ENCODE data around the gene SLC38A9.

SLC38A9 gene

DNA sequence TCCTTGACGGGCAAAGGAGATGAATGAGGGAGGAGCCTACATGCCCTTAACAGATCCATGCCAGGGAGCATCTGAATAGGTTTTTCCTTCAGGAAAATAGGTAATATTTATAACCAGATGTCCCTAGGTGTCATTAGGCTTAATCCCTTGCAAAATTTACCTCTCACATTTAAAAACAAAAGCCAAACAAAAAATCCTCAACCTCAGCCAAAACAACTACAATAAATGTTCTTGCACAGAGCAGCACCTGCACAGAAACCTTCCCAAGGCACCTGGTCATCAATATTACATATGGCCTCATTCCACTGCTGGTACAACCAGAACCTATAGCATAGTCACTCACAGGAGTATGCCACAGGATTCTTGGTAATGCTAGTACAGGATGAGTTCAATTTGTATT lies 30.1 kb downstream of the SLC38A9 start:
- no peak overlapping the region for H3K9ac ChIP-seq (ENCODE audit: low read depth, low read length)
- ATAC-seq (ENCODE audit: insufficient read depth, low read depth) (no peak), DNase-seq (no peak)
- no peaks in the 10 kb centered on the region for H3K9me3 ChIP-seq (ENCODE audit: insufficient read depth, low read length, severe bottlenecking)
- H3K4me1 ChIP-seq (ENCODE audit: insufficient read depth, low read length): peaks cover 13% of the 10 kb centered on the region
- no peak overlapping the region for H2AFZ ChIP-seq (ENCODE audit: low read depth, low read length)
- no peaks in the 10 kb centered on the region for H3K79me2 ChIP-seq (ENCODE audit: insufficient read depth, low read length)
- no peaks in the 10 kb centered on the region for H3K36me3 ChIP-seq (ENCODE audit: insufficient read depth, low read length)
- no peak overlapping the region for H3K4me2 ChIP-seq (ENCODE audit: insufficient read depth, low read length)
- no peaks in the 10 kb centered on the region for H3K27me3 ChIP-seq (ENCODE audit: insufficient read depth, low read length, poor library complexity)
- H3K27ac ChIP-seq (ENCODE audit: low read length): no peak overlapping the region
- H3K4me3 ChIP-seq (ENCODE audit: low read depth in 1 of 2, low read length in 2 of 2): no peak overlapping the region
- no peaks in the 10 kb centered on the region for H4K20me1 ChIP-seq (ENCODE audit: insufficient read depth, low read length)
- no peak for TF ChIP-seq EZH2 (IDR thresholded peaks at IDR 0.05; ENCODE audit: borderline replicate concordance, low read depth, low read length, severe bottlenecking)
- TF ChIP-seq, protein P1, sequence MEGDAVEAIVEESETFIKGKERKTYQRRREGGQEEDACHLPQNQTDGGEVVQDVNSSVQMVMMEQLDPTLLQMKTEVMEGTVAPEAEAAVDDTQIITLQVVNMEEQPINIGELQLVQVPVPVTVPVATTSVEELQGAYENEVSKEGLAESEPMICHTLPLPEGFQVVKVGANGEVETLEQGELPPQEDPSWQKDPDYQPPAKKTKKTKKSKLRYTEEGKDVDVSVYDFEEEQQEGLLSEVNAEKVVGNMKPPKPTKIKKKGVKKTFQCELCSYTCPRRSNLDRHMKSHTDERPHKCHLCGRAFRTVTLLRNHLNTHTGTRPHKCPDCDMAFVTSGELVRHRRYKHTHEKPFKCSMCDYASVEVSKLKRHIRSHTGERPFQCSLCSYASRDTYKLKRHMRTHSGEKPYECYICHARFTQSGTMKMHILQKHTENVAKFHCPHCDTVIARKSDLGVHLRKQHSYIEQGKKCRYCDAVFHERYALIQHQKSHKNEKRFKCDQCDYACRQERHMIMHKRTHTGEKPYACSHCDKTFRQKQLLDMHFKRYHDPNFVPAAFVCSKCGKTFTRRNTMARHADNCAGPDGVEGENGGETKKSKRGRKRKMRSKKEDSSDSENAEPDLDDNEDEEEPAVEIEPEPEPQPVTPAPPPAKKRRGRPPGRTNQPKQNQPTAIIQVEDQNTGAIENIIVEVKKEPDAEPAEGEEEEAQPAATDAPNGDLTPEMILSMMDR (IDR thresholded peaks at IDR 0.05; ENCODE audit: borderline replicate concordance, extremely low read depth, low read length, poor library complexity, severe bottlenecking): no peak

DNA sequence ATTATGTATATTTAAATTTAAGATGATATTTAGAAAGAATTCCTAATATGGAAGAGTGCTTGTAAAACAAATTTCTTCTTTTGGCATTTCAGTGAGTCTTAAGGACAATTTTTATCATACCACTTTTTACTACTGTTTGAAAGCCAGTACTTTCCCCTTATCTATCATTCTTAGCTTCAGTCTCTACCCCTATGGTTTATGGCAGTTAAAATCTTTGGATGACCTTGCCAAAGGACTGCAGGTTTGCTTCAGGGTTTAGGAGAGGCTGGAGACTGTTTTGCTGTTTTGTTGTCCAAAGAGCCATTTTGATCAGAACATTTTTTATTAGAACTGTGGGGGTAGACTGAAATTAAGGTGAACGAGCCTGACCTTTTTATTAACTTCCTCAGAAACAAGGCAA lies 30.8 kb downstream of the SLC38A9 start:
- H3K27ac ChIP-seq (ENCODE audit: low read length): no peak overlapping the region

DNA sequence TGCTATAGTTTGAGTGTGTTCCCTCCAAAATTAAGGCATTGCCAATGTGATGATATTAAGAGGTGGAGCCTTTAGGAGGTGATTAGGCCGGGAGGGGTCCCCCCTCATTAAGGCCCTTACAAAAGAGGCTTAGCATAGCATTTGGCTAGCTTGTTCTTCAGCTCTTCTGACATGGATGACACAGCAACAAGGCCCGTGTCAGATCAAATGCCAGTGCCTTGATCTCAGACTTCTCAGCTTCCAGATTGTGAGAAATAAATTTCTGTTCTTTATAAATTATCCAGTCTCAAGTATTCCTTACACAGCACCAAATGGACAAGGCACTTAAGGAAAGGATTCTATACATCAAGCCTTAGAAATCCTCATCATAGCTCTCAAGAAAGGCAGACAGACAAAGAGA lies 31.8 kb downstream of the SLC38A9 start:
- Histone ChIP-seq H4K20me1 (ENCODE audit: insufficient read depth, low read length) (no peaks in the 10 kb centered on the region), H2AFZ (ENCODE audit: low read depth, low read length) (no peak overlapping the region), H3K36me3 (ENCODE audit: insufficient read depth, low read length) (no peaks in the 10 kb centered on the region), H3K4me1 (ENCODE audit: insufficient read depth, low read length) (peaks cover 13% of the 10 kb centered on the region), H3K27ac (ENCODE audit: low read length) (no peak overlapping the region), H3K27me3 (ENCODE audit: insufficient read depth, low read length, poor library complexity) (no peaks in the 10 kb centered on the region), H3K9ac (ENCODE audit: low read depth, low read length) (no peak overlapping the region), H3K79me2 (ENCODE audit: insufficient read depth, low read length) (no peaks in the 10 kb centered on the region), H3K9me3 (ENCODE audit: insufficient read depth, low read length, severe bottlenecking) (no peaks in the 10 kb centered on the region), H3K4me2 (ENCODE audit: insufficient read depth, low read length) (no peak overlapping the region), H3K4me3 (ENCODE audit: low read depth in 1 of 2, low read length in 2 of 2) (no peak overlapping the region)
- TF ChIP-seq EZH2 (IDR thresholded peaks at IDR 0.05; ENCODE audit: borderline replicate concordance, low read depth, low read length, severe bottlenecking): no peak
- TF ChIP-seq, protein P1 (IDR thresholded peaks at IDR 0.05; ENCODE audit: borderline replicate concordance, extremely low read depth, low read length, poor library complexity, severe bottlenecking): no peak
- DNase-seq (no peak), ATAC-seq (ENCODE audit: insufficient read depth, low read depth) (no peak)

More for the DNA sequence above, 30.8 kb downstream of the SLC38A9 start:
- Histone ChIP-seq H2AFZ (ENCODE audit: low read depth, low read length) (no peak overlapping the region), H3K9ac (ENCODE audit: low read depth, low read length) (no peak overlapping the region), H3K4me2 (ENCODE audit: insufficient read depth, low read length) (no peak overlapping the region), H3K4me3 (ENCODE audit: low read depth in 1 of 2, low read length in 2 of 2) (no peak overlapping the region), H3K79me2 (ENCODE audit: insufficient read depth, low read length) (no peaks in the 10 kb centered on the region), H3K27me3 (ENCODE audit: insufficient read depth, low read length, poor library complexity) (no peaks in the 10 kb centered on the region), H4K20me1 (ENCODE audit: insufficient read depth, low read length) (no peaks in the 10 kb centered on the region), H3K36me3 (ENCODE audit: insufficient read depth, low read length) (no peaks in the 10 kb centered on the region), H3K9me3 (ENCODE audit: insufficient read depth, low read length, severe bottlenecking) (no peaks in the 10 kb centered on the region), H3K4me1 (ENCODE audit: insufficient read depth, low read length) (peaks cover 13% of the 10 kb centered on the region)
- ATAC-seq (ENCODE audit: insufficient read depth, low read depth) (no peak), DNase-seq (no peak)
- TF ChIP-seq, protein P1 (IDR thresholded peaks at IDR 0.05; ENCODE audit: borderline replicate concordance, extremely low read depth, low read length, poor library complexity, severe bottlenecking): no peak

DNA sequence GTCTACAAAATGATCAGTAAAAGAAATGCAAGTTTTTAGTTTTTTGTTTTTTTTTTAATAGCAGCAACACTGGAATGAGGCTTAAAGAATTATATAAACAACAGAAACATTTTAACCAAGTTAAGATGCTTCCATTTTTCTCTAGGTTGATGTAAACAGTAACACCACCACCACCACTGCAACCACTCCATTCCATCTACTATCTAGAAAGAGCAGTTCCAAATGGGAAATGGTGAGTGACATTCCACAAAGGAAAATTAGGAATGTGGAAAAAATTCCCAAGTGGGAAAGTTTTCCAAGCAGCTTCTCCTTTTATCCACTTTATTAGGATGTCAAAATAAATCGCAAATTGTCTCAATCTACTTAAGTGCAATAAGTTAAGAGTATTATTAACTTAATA lies 32.6 kb downstream of the SLC38A9 start:
- H3K36me3 ChIP-seq (ENCODE audit: insufficient read depth, low read length): no peaks in the 10 kb centered on the region
- peaks cover 17% of the 10 kb centered on the region for H3K4me1 ChIP-seq (ENCODE audit: insufficient read depth, low read length)
- H3K9me3 ChIP-seq (ENCODE audit: insufficient read depth, low read length, severe bottlenecking): no peaks in the 10 kb centered on the region
- no peak overlapping the region for H3K4me3 ChIP-seq (ENCODE audit: low read depth in 1 of 2, low read length in 2 of 2)
- no peak for TF ChIP-seq EZH2 (IDR thresholded peaks at IDR 0.05; ENCODE audit: borderline replicate concordance, low read depth, low read length, severe bottlenecking)
- TF ChIP-seq, protein P1 (IDR thresholded peaks at IDR 0.05; ENCODE audit: borderline replicate concordance, extremely low read depth, low read length, poor library complexity, severe bottlenecking): no peak
- H3K79me2 ChIP-seq (ENCODE audit: insufficient read depth, low read length): no peaks in the 10 kb centered on the region
- no peak for ATAC-seq (ENCODE audit: insufficient read depth, low read depth)
- no peak overlapping the region for H3K4me2 ChIP-seq (ENCODE audit: insufficient read depth, low read length)
- no peaks in the 10 kb centered on the region for H3K27me3 ChIP-seq (ENCODE audit: insufficient read depth, low read length, poor library complexity)
- H3K9ac ChIP-seq (ENCODE audit: low read depth, low read length): no peak overlapping the region
- no peak for DNase-seq
- H4K20me1 ChIP-seq (ENCODE audit: insufficient read depth, low read length): no peaks in the 10 kb centered on the region
- H2AFZ ChIP-seq (ENCODE audit: low read depth, low read length): no peak overlapping the region
- H3K27ac ChIP-seq (ENCODE audit: low read length): no peak overlapping the region

Measured in DND-41 (cell line).